ENCODE data around the gene DLGAP1.

The DLGAP1 gene

GRCh38 chr18:4106407-4107033 lies 348.6 kb downstream of the DLGAP1 start:
- DNase-seq (ENCODE audit: low read depth): peak; percentile 67
- H3K4me3 ChIP-seq (ENCODE audit: control insufficient read depth, low read depth, low read length): no peak overlapping the region
- peak; percentile 84 for TF ChIP-seq CTCF (conservative IDR thresholded peaks at IDR 0.05; ENCODE audit: control insufficient read depth, insufficient read depth, low read depth, low read length)

- no peak overlapping the region for H3K4me3 ChIP-seq (ENCODE audit: control insufficient read depth, low read depth, low read length)
- DNase-seq (ENCODE audit: low read depth): peak; percentile 13
- no peak for TF ChIP-seq CTCF (conservative IDR thresholded peaks at IDR 0.05; ENCODE audit: control insufficient read depth, insufficient read depth, low read depth, low read length)
Measured at GRCh38 chr18:4102901-4103300, 352.2 kb downstream of the DLGAP1 start.

GRCh38 chr18:4101009-4101408 lies 354.1 kb downstream of the DLGAP1 start:
- H3K4me3 ChIP-seq (ENCODE audit: control insufficient read depth, low read depth, low read length): no peak overlapping the region
- DNase-seq (ENCODE audit: low read depth): no peak
- TF ChIP-seq CTCF (conservative IDR thresholded peaks at IDR 0.05; ENCODE audit: control insufficient read depth, insufficient read depth, low read depth, low read length): no peak

- peak; percentile 86 for DNase-seq (ENCODE audit: low read depth)
- TF ChIP-seq CTCF (conservative IDR thresholded peaks at IDR 0.05; ENCODE audit: control insufficient read depth, insufficient read depth, low read depth, low read length): no peak
Measured at GRCh38 chr18:4096486-4096885, 358.6 kb downstream of the DLGAP1 start.

GRCh38 chr18:4093676-4094075 lies 361.4 kb downstream of the DLGAP1 start:
- no peak for TF ChIP-seq CTCF (conservative IDR thresholded peaks at IDR 0.05; ENCODE audit: control insufficient read depth, insufficient read depth, low read depth, low read length)
- no peak for DNase-seq (ENCODE audit: low read depth)
- no peak overlapping the region for H3K4me3 ChIP-seq (ENCODE audit: control insufficient read depth, low read depth, low read length)

More at GRCh38 chr18:4096486-4096885, 358.6 kb downstream of the DLGAP1 start:
- no peak overlapping the region for H3K4me3 ChIP-seq (ENCODE audit: control insufficient read depth, low read depth, low read length)

- H3K4me3 ChIP-seq (ENCODE audit: control insufficient read depth, low read depth, low read length): no peak overlapping the region
- no peak for TF ChIP-seq CTCF (conservative IDR thresholded peaks at IDR 0.05; ENCODE audit: control insufficient read depth, insufficient read depth, low read depth, low read length)
- DNase-seq (ENCODE audit: low read depth): no peak
Measured at GRCh38 chr18:4084382-4084900, 370.7 kb downstream of the DLGAP1 start.
